Right lobe of liver (tissue), 4 donors: ENCODE data around the gene LRRC1.

ENCODE experiments used
- CTCF ChIP-seq, 4 donors: fragments of 200-600 bp in 3 of 4; fragments of 450-650 bp in 1 of 4; IDR thresholded peaks; one replicate each; pipeline versions ENCODE4 v1.5.1 to v1.8.0; 2016 to 2022; ENCODE audit warnings: antibody characterized with exemption in 4 of 4, mild to moderate bottlenecking in 2 of 4
- POLR2A ChIP-seq: fragments of 450-650 bp; IDR thresholded peaks from one replicate; pipeline ENCODE4 v1.6.1; 2017; ENCODE audit warnings: antibody characterized with exemption, mild to moderate bottlenecking
- donor health status: DM: no; HTN: no; CAD: no.
- donor health status: DM: no; HTN: no; CAD: no.
- donor health status: DM: no; HTN: yes; CAD: no.

GRCh38 chr6:53805725-53806124, 10.9 kb downstream of the LRRC1 start:
- TF ChIP-seq CTCF (IDR thresholded peaks at IDR 0.05) (no peak), POLR2A (no peak)
